Common myeloid progenitor, CD34-positive (primary cell): ENCODE measurements around the gene DPY30.

ENCODE experiments used
- CTCF ChIA-PET: fragments of 350-600 bp; sonication (Branson Sonifier 250); formaldehyde crosslinking; loops from one replicate; lab custom pipeline; 2021; ENCODE audit warnings: antibody characterized with exemption; lab: Charles Lee
- POLR2A ChIA-PET: fragments of 350-600 bp; sonication (Branson Sonifier 250); formaldehyde crosslinking; loops from one replicate; lab custom pipeline; 2021; ENCODE audit warnings: antibody characterized with exemption; lab: Charles Lee
- DNase-seq, 3 donors: peaks; one replicate each; pipeline versions ENCODE4 v3.0.0 to v3.0.0-alpha.2; 2013
- H3K27ac ChIP-seq, 2 experiments: 1 replicate in 1 of 2; 2 replicates in 1 of 2; pipeline ENCODE4 v1.7.0; 2013; ENCODE audit warnings: inconsistent platforms in 2 of 2, low read length in 2 of 2, mild to moderate bottlenecking in 2 of 2, low read depth in 1 of 2, moderate library complexity in 1 of 2; ENCODE audit not compliant: severe bottlenecking in 2 of 2, insufficient read depth in 1 of 2, poor library complexity in 1 of 2
- H3K27me3 ChIP-seq, 5 experiments: replicated peaks in 2 of 5; 1 replicate in 3 of 5; 2 replicates in 2 of 5; pipeline versions ENCODE4 v1.6.1 to v1.7.0; 2013; ENCODE audit warnings: low read length in 4 of 5, mild to moderate bottlenecking in 2 of 5, moderate library complexity in 2 of 5, inconsistent platforms in 1 of 5; ENCODE audit not compliant: insufficient read depth in 5 of 5, control insufficient read depth in 4 of 5
- H3K36me3 ChIP-seq, 4 experiments: 1 replicate in 2 of 4; 2 replicates in 2 of 4; pipeline versions ENCODE4 v1.6.1 to v1.7.0; 2013; ENCODE audit warnings: low read length in 3 of 4, control low read depth in 1 of 4, mild to moderate bottlenecking in 1 of 4; ENCODE audit not compliant: control insufficient read depth in 4 of 4, insufficient read depth in 4 of 4
- H3K4me1 ChIP-seq, 4 experiments: 1 replicate in 3 of 4; 2 replicates in 1 of 4; pipeline versions ENCODE4 v1.6.1 to v1.7.1; 2013; ENCODE audit warnings: low read length in 3 of 4, mild to moderate bottlenecking in 3 of 4, control low read depth in 1 of 4, inconsistent platforms in 1 of 4, moderate library complexity in 1 of 4; ENCODE audit not compliant: control insufficient read depth in 4 of 4, insufficient read depth in 4 of 4; ENCODE audit errors: control extremely low read depth in 1 of 4
- H3K4me3 ChIP-seq, 7 experiments: 1 replicate in 4 of 7; 2 replicates in 3 of 7; pipeline versions ENCODE4 v1.5.1 to v1.7.0; 2013; ENCODE audit warnings: mild to moderate bottlenecking in 7 of 7, low read length in 6 of 7, moderate library complexity in 6 of 7, inconsistent platforms in 2 of 7, low read depth in 2 of 7, control low read depth in 1 of 7; ENCODE audit not compliant: insufficient read depth in 4 of 7, control insufficient read depth in 1 of 7; ENCODE audit errors: extremely low read depth in 1 of 7
- H3K9me3 ChIP-seq, 5 experiments: 1 replicate in 4 of 5; 2 replicates in 1 of 5; pipeline versions ENCODE4 v1.6.1 to v1.7.1; 2013; ENCODE audit warnings: low read length in 4 of 5, mild to moderate bottlenecking in 2 of 5, inconsistent platforms in 1 of 5, low read depth in 1 of 5, moderate library complexity in 1 of 5; ENCODE audit not compliant: control insufficient read depth in 4 of 5, insufficient read depth in 2 of 5; ENCODE audit errors: control extremely low read depth in 1 of 5
- whole genome bisulfite sequencing: methylation state at CpG from one replicate; pipeline ENCODE4 v1.1.5; 2013; ENCODE audit not compliant: insufficient coverage; 5-methylcytosine and 5-hydroxymethylcytosine counted together

DPY30 gene

DNA sequence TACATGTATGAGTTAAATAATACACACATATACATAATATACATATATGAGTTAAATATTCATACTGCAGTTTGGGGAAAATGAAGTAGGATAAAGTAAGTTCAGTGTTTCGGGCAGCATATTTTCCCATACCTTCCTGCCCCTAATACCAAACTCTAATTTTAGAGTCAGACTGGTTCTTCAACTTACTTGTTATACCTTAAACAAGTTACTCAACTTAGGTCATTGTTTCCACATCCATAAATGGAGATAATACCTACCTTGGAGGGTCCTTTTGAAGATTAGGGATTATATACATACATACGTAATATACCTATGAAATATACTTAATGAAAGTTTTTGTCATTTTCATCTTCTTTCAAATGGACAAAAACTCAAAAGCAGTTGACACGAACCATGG, 37.2 kb downstream of the DPY30 start:
- DNase-seq, result no peak
- Histone ChIP-seq H3K27me3 (no peaks in the 10 kb centered on the region), H3K27ac (no peak overlapping the region), H3K4me1 (peaks cover 5 to 32% (median 9%) of the 10 kb centered on the region in 4 experiments), H3K36me3 (peaks cover 0 to 4% (median 0%) of the 10 kb centered on the region in 4 experiments), H3K9me3 (no peaks in the 10 kb centered on the region), H3K4me3 (no peak overlapping the region)
- CTCF ChIA-PET, result no interaction called here
- WGBS, result no CpG with 5 or more reads among the region's 3 CpGs
- POLR2A ChIA-PET, result no interaction called here

DNA sequence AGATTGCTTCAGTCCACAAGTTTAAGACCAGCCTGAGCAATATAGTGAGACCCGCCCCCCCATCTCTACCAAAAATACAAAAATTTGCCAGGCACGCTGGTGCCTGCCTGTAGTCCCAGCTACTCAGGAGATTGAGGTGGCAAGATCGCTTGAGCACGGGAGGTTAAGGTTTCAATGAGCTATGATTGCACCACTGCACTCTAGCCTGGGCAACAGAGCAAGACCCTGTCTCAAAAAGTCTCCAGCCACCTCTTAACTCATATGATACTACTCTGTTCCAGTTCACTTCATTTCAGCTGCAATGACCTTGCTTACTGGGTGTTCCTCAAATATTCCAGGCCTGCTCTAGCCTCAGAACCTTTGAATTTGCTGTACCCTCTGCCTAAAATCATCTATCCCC, 40.2 kb downstream of the DPY30 start:
- Histone ChIP-seq H3K36me3 (peaks cover 0 to 8% (median 0%) of the 10 kb centered on the region in 4 experiments), H3K27ac (no peak overlapping the region), H3K4me3 (no peak overlapping the region), H3K4me1 (peaks cover 2 to 26% (median 7%) of the 10 kb centered on the region in 4 experiments), H3K27me3 (no peaks in the 10 kb centered on the region), H3K9me3 (no peaks in the 10 kb centered on the region)
- DNase-seq, result no peak
- WGBS, result 100% methylated on average over 2 of the region's 4 CpGs
- ChIA-PET CTCF (interaction anchor here (1.5 to 2.4 kb wide), 2 partner anchors 9 to 14 kb away, joined by 4 to 13 read pairs; no protein-coding TSS in a partner anchor), POLR2A (interaction anchor here (0.5 kb wide), 1 partner anchor 181 kb away, joined by 3 read pairs; no protein-coding TSS in a partner anchor)

DNA sequence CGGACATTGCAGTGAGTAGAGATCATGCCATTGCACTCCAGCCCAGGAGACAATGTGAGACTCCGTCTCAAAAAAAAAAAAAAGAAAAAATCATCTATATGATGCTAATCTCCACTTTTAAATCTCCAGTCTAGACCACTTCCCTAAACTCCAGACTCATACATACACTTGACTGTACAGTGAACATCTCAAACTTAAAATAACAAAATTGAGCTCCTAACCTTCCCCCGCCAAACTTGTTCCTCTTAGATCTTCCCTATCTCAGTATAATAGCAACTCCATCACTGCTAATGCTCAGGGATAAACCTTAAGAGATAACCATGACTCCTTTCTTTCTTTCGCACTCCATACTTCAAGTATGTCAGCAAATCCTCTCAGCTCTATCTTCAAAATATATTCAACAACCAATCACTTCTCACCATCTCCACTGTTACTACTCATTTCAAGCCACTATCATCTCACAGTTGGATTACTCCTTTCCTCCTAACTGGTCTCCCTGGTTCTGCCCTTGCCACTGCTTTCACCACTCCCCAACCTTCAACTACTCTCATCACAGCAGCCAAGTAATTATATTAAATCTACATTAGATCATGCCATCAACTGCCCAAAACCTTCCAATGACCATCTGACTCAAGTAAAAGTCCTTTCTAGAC, 40.7 kb downstream of the DPY30 start:
- no peaks in the 10 kb centered on the region for H3K27me3 ChIP-seq
- no peaks in the 10 kb centered on the region for H3K9me3 ChIP-seq
- CTCF ChIA-PET, result interaction anchor here (0.6 to 2.4 kb wide), 5 partner anchors 9 to 1345 kb away, joined by 3 to 13 read pairs (median 4); no protein-coding TSS in a partner anchor
- H3K36me3 ChIP-seq, result peaks cover 0 to 8% (median 0%) of the 10 kb centered on the region in 4 experiments
- WGBS, result 66% methylated on average over 4 of the region's 4 CpGs
- POLR2A ChIA-PET, result interaction anchor here (0.5 kb wide), 1 partner anchor 181 kb away, joined by 3 read pairs; no protein-coding TSS in a partner anchor
- no peak overlapping the region for H3K4me3 ChIP-seq
- H3K4me1 ChIP-seq, result peaks cover 2 to 26% (median 7%) of the 10 kb centered on the region in 4 experiments
- peak in 2 of 3 donors; percentile 55 to 72 for DNase-seq
- H3K27ac ChIP-seq, result peak overlapping the region in 1 of 2 experiments; percentile 25

DNA sequence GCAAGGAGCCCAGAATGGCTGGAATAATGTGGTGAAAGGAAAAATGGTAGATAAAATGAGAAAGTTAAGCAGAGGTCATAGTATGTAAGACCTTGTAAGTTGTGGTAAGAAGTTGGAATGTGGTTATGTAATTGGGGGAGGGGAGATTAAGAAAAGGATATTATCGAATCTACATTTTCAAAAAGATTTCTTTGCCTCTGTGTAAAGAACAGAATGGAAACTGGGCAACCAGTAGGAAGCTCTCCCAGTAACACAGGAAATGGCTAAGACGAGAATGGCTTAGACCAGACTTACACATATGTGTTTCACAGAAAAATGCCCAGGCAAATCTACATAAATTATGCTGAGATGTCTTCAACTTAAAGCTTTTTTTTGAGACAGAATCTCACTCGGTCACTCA, 42.0 kb downstream of the DPY30 start:
- Histone ChIP-seq H3K27ac (no peak overlapping the region), H3K4me3 (no peak overlapping the region), H3K27me3 (no peaks in the 10 kb centered on the region), H3K9me3 (no peaks in the 10 kb centered on the region), H3K4me1 (peaks cover 2 to 26% (median 7%) of the 10 kb centered on the region in 4 experiments), H3K36me3 (peaks cover 0 to 8% (median 0%) of the 10 kb centered on the region in 4 experiments)
- ChIA-PET CTCF (interaction anchor here (1.2 to 1.6 kb wide), 3 partner anchors 9 to 30 kb away, joined by 3 to 4 read pairs (median 4); no protein-coding TSS in a partner anchor), POLR2A (no interaction called here)
- DNase-seq, result no peak
- WGBS, result 50% methylated on average over 1 of the region's 3 CpGs

DNA sequence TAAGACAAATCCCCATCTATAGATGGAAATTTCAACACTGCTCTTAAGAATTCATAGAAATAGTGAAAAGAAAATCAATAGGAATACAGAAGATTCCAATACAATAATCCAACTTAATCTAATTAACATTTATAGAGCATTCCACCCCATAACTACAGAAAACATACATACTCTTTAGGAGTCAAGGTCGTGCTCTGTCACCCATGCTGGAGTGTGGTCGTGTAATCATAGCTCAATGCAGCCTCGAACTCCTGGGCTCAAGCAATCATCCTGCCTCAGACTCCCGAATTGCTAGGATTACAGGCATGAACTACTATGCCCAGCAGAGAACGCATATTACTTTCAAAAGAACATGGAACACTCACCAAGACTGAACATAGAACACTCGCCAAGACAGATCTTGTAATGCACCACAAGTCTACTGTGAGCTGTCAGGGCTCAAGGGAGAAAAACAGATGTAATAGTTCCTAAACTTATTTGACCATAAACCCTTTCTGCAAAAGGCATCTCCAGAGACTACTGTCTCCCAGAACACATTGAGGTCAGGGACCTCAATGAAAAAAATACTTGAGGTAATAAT, 42.9 kb downstream of the DPY30 start:
- peaks cover 2 to 26% (median 7%) of the 10 kb centered on the region in 4 experiments for H3K4me1 ChIP-seq
- ChIA-PET CTCF (interaction anchor here (1.0 to 1.2 kb wide), 2 partner anchors 9 to 12 kb away, joined by 3 to 4 read pairs; no protein-coding TSS in a partner anchor), POLR2A (no interaction called here)
- H3K4me3 ChIP-seq, result no peak overlapping the region
- no peak overlapping the region for H3K27ac ChIP-seq
- H3K27me3 ChIP-seq, result no peaks in the 10 kb centered on the region
- 93% methylated on average over 5 of the region's 6 CpGs for WGBS
- DNase-seq, result no peak
- no peaks in the 10 kb centered on the region for H3K9me3 ChIP-seq
- H3K36me3 ChIP-seq, result peaks cover 0 to 8% (median 0%) of the 10 kb centered on the region in 4 experiments

DNA sequence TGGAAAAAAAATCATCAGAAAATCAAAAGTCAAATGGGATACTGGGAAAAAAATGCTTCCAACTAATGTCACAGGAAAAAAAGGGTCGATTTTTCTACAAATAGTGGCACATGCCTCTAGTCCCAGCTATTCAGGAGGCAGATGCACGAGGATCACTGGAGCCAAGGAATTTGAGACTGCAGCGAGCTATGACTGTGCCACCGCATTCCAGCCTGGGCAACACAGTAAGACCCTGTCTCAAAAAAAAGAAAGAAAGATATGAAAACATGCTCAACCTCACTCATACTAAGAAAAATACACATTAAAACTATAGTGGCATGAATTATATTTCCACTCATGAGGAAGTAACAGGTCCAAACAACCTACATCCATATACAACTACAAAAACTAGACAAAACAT, 46.7 kb downstream of the DPY30 start:
- peaks cover 0 to 5% (median 0%) of the 10 kb centered on the region in 4 experiments for H3K36me3 ChIP-seq
- 94% methylated on average over 3 of the region's 4 CpGs for WGBS
- no peaks in the 10 kb centered on the region for H3K9me3 ChIP-seq
- peaks cover 0 to 7% (median 2%) of the 10 kb centered on the region in 4 experiments for H3K4me1 ChIP-seq
- no peak overlapping the region for H3K27ac ChIP-seq
- H3K4me3 ChIP-seq, result no peak overlapping the region
- H3K27me3 ChIP-seq, result no peaks in the 10 kb centered on the region
- ChIA-PET CTCF (no interaction called here), POLR2A (no interaction called here)
- no peak for DNase-seq
